Gastrocnemius medialis (tissue), 4 donors: Measurements from ENCODE around the gene AGFG2.

Experiments
- CTCF ChIP-seq, 5 experiments: fragments of 450-650 bp in 3 of 5; fragments of 200-600 bp in 2 of 5; sonication (generic) in 2 of 5; IDR thresholded peaks in 4 of 5; conservative IDR thresholded peaks in 1 of 5; 1 replicate in 4 of 5; 2 replicates in 1 of 5; pipeline ENCODE4 v1.5.1; 2016 to 2019; ENCODE audit warnings: antibody characterized with exemption in 5 of 5, mild to moderate bottlenecking in 3 of 5, moderate library complexity in 3 of 5
- POLR2A ChIP-seq, 2 donors: fragments of 450-650 bp; IDR thresholded peaks; one replicate each; pipeline ENCODE4 v1.6.1; 2017; ENCODE audit warnings: antibody characterized with exemption in 2 of 2, mild to moderate bottlenecking in 2 of 2, moderate library complexity in 2 of 2

DNA sequence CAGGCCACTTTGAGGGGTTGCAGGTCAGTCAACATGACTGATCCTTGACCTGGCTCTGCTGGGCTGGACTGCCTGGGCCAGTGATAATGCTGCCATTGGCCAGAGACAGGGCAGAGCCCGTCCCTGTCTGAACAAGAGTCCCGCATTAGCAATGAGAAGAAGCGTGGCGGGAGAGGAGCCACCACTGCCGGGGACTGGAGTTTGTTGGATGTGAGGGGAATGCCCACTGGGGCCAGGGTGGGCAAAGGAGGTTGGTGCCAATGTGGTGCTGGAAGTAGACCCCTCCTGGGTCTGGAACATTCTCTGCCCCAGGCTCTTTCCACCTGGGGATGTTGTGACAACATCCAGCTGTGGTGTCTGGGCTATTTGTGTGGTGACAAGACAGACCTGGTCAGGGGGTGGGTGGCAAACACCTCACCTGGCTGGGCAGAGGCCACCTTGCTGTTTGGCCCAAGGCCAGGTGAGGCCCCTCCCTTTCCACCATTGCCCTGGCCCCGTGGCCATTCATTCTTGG, 27.1 kb downstream of the AGFG2 start:
- TF ChIP-seq CTCF (IDR thresholded peaks at IDR 0.05 in 4 of 5, conservative IDR thresholded peaks at IDR 0.05 in 1 of 5) (no peak), POLR2A (IDR thresholded peaks at IDR 0.05) (no peak)
